ENCODE data around the gene SLC2A3. TPM values are rescaled to one million over a fixed set of nuclear protein-coding genes. Genes with fewer than 3 reads are reported as not detected.
"Not testable (repeated sequence)": the region's sequence is repeated elsewhere in the genome, so short reads cannot be mapped to it uniquely, and the experiment has no call there.

SLC2A3 gene
- total RNA-seq, 1 experiment from 2014 or later, result 717 TPM

- TF ChIP-seq IRF2 (CRISPR knock-in tag; IDR thresholded peaks at IDR 0.05; ENCODE audit: borderline replicate concordance, low read depth) (no peak), AFF4 (CRISPR knock-in tag; IDR thresholded peaks at IDR 0.05; ENCODE audit: borderline replicate concordance) (no peak), ZNF671 (CRISPR knock-in tag; IDR thresholded peaks at IDR 0.05) (no peak), ZNF121 (CRISPR knock-in tag; IDR thresholded peaks at IDR 0.05) (peak; percentile 45; the same call in 1 of the 2 replicates)
- peak; percentile 72 for DNase-seq (ENCODE audit: low spot score)
- ChIA-PET CTCF (interaction anchor here (0.7 to 2.9 kb wide), 11 partner anchors 9 to 223 kb away, joined by 3 to 15 read pairs (median 6); partner anchors contain the start of gene SLC2A3), POLR2A (interaction anchor here (0.7 to 2.5 kb wide), 4 partner anchors 10 to 213 kb away, joined by 3 to 9 read pairs (median 6); no protein-coding TSS in a partner anchor)
- Mint-ChIP-seq H3K4me3 (peak overlapping the region; percentile 30), H3K9me3 (no peaks in the 10 kb centered on the region), H3K4me1 (peaks cover 47% of the 10 kb centered on the region), H3K36me3 (no peaks in the 10 kb centered on the region), H3K27me3 (ENCODE audit: low read depth) (no peaks in the 10 kb centered on the region), H3K27ac (peak overlapping the region; percentile 100)
- peak; percentile 31 for ATAC-seq
Measured at GRCh38 chr12:7907009-7907408, 29.0 kb downstream of the SLC2A3 start.

- H3K36me3 Mint-ChIP-seq; H3K9me3 Mint-ChIP-seq; H3K27me3 Mint-ChIP-seq (ENCODE audit: low read depth); DNase-seq (ENCODE audit: low spot score): not testable (repeated sequence)
- Mint-ChIP-seq H3K4me1 (peaks cover 47% of the 10 kb centered on the region), H3K27ac (peak overlapping the region; percentile 100), H3K4me3 (peak overlapping the region; percentile 41)
- ChIA-PET POLR2A (interaction anchor here (0.7 to 2.5 kb wide), 4 partner anchors 11 to 117 kb away, joined by 4 to 9 read pairs (median 6); partner anchors contain the start of gene NANOG), CTCF (interaction anchor here (0.8 to 2.9 kb wide), 11 partner anchors 10 to 139 kb away, joined by 3 to 15 read pairs (median 8); partner anchors contain the start of gene SLC2A14)
- 0 out of 2 replicates have a peak, but pooled peaks have one; percentile 62 for TF ChIP-seq TEAD4 (CRISPR knock-in tag; IDR thresholded peaks at IDR 0.05)
- peak; percentile 45 for ATAC-seq
Measured at GRCh38 chr12:7906303-7906702, 29.7 kb downstream of the SLC2A3 start.

GRCh38 chr12:7905600-7906125 is 30.3 kb downstream of the SLC2A3 start:
- peak; percentile 89 for ATAC-seq
- POLR2A ChIA-PET, result interaction anchor here (0.7 to 2.5 kb wide), 7 partner anchors 12 to 145 kb away, joined by 3 to 9 read pairs (median 5); partner anchors contain the start of genes NANOG and SLC2A14
- Mint-ChIP-seq H3K4me3 (peak overlapping the region; percentile 41), H3K27ac (peak overlapping the region; percentile 100), H3K4me1 (peaks cover 50% of the 10 kb centered on the region)
- CTCF ChIA-PET, result interaction anchor here (0.8 to 2.9 kb wide), 12 partner anchors 10 to 172 kb away, joined by 3 to 15 read pairs (median 6); partner anchors contain the start of gene SLC2A14
- not testable (repeated sequence) for DNase-seq (ENCODE audit: low spot score); H3K9me3 Mint-ChIP-seq; H3K36me3 Mint-ChIP-seq; H3K27me3 Mint-ChIP-seq (ENCODE audit: low read depth)

- POLR2A ChIA-PET, result interaction anchor here (0.6 to 2.5 kb wide), 8 partner anchors 12 to 144 kb away, joined by 3 to 9 read pairs (median 5); partner anchors contain the start of genes NANOG and SLC2A14
- Mint-ChIP-seq H3K9me3 (no peaks in the 10 kb centered on the region), H3K4me1 (peaks cover 46% of the 10 kb centered on the region), H3K27ac (peak overlapping the region; percentile 100), H3K36me3 (peaks cover 4% of the 10 kb centered on the region), H3K27me3 (ENCODE audit: low read depth) (no peaks in the 10 kb centered on the region), H3K4me3 (peak overlapping the region; percentile 41)
- ATAC-seq (no peak), DNase-seq (ENCODE audit: low spot score) (no peak)
- no peak for TF ChIP-seq ZSCAN18 (CRISPR knock-in tag; IDR thresholded peaks at IDR 0.05)
- no peak for TF ChIP-seq NR3C1 (CRISPR knock-in tag; conservative IDR thresholded peaks at IDR 0.05; ENCODE audit: low read depth)
- no peak for TF ChIP-seq SMAD3 (CRISPR knock-in tag; IDR thresholded peaks at IDR 0.05; ENCODE audit: borderline replicate concordance)
- no peak for TF ChIP-seq CDX4 (CRISPR knock-in tag; IDR thresholded peaks at IDR 0.05; ENCODE audit: borderline replicate concordance)
- TF ChIP-seq ESRRA (CRISPR knock-in tag; IDR thresholded peaks at IDR 0.05; ENCODE audit: borderline replicate concordance), result no peak
- no peak for TF ChIP-seq RELA (CRISPR knock-in tag; IDR thresholded peaks at IDR 0.05; ENCODE audit: borderline replicate concordance)
- TF ChIP-seq FOXJ3 (CRISPR knock-in tag; IDR thresholded peaks at IDR 0.05; ENCODE audit: borderline replicate concordance), result no peak
- CTCF ChIA-PET, result interaction anchor here (1.3 to 2.9 kb wide), 7 partner anchors 28 to 173 kb away, joined by 4 to 15 read pairs (median 11); no protein-coding TSS in a partner anchor
Measured at GRCh38 chr12:7905071-7905470, 30.9 kb downstream of the SLC2A3 start.

- H3K4me3 Mint-ChIP-seq, CTCF ChIA-PET: not testable (repeated sequence)
Measured at GRCh38 chr12:7902416-7902815, 33.6 kb downstream of the SLC2A3 start.

More at GRCh38 chr12:7902416-7902815, 33.6 kb downstream of the SLC2A3 start:
- Mint-ChIP-seq H3K36me3 (peaks cover 13% of the 10 kb centered on the region), H3K27ac (peak overlapping the region; percentile 49; the same call in 1 of the 2 replicates), H3K4me1 (peaks cover 33% of the 10 kb centered on the region)
- DNase-seq (ENCODE audit: low spot score); H3K27me3 Mint-ChIP-seq (ENCODE audit: low read depth); H3K9me3 Mint-ChIP-seq; ATAC-seq: not testable (repeated sequence)
- POLR2A ChIA-PET, result interaction anchor here (0.6 kb wide), 1 partner anchor 114 kb away, joined by 4 read pairs; no protein-coding TSS in a partner anchor

Measured in WTC11 (cell line).